CD14-positive monocyte (primary cell): ENCODE data around the gene PIP. TPM values are rescaled to one million over a fixed set of nuclear protein-coding genes. Genes with fewer than 3 reads are reported as not detected.

ENCODE experiments used
- DNase-seq, 3 donors: peaks; one replicate each; pipeline ENCODE4 v3.0.0-alpha.2; 2011 to 2022
- H2AFZ ChIP-seq: 2 replicates; pipeline ENCODE4 v1.6.0; 2012; ENCODE audit warnings: mild to moderate bottlenecking, low read depth, low read length, inconsistent platforms; ENCODE audit not compliant: insufficient read depth, poor library complexity, severe bottlenecking
- H3K27ac ChIP-seq, 2 donors: 1 replicate in 1 of 2; 2 replicates in 1 of 2; pipeline ENCODE4 v1.5.1; 2012 to 2013; ENCODE audit warnings: low read length in 2 of 2, control low read depth in 1 of 2, inconsistent platforms in 1 of 2, low read depth in 1 of 2, mild to moderate bottlenecking in 1 of 2
- H3K27me3 ChIP-seq, 2 donors: one replicate each; pipeline versions ENCODE4 v1.6.0 to v1.6.1; 2011 to 2013; ENCODE audit warnings: low read length in 2 of 2; ENCODE audit not compliant: control insufficient read depth in 2 of 2, insufficient read depth in 2 of 2
- H3K36me3 ChIP-seq, 2 donors: replicated peaks in 1 of 2; 1 replicate in 1 of 2; 2 replicates in 1 of 2; pipeline versions ENCODE4 v1.5.1 to v1.6.1; 2012 to 2013; ENCODE audit warnings: low read length in 2 of 2, control low read depth in 1 of 2, inconsistent platforms in 1 of 2, mild to moderate bottlenecking in 1 of 2; ENCODE audit not compliant: insufficient read depth in 2 of 2, control insufficient read depth in 1 of 2
- H3K4me1 ChIP-seq, 2 donors: 1 replicate in 1 of 2; 2 replicates in 1 of 2; pipeline versions ENCODE4 v1.5.1 to v1.6.1; 2012 to 2013; ENCODE audit warnings: low read length in 2 of 2, control low read depth in 1 of 2, inconsistent platforms in 1 of 2, mild to moderate bottlenecking in 1 of 2, moderate library complexity in 1 of 2; ENCODE audit not compliant: insufficient read depth in 2 of 2, control insufficient read depth in 1 of 2
- H3K4me2 ChIP-seq: replicated peaks from 2 replicates; pipeline ENCODE3; 2012; ENCODE audit warnings: low read length, moderate library complexity, mild to moderate bottlenecking; ENCODE audit not compliant: poor library complexity, severe bottlenecking; ENCODE audit errors: extremely low read depth
- H3K4me3 ChIP-seq, 3 experiments: fragments of 200-600 bp in 1 of 3; sonication (generic) in 1 of 3; replicated peaks in 1 of 3; 1 replicate in 2 of 3; 2 replicates in 1 of 3; pipeline ENCODE4 v1.5.1; 2011 to 2013; ENCODE audit warnings: low read length in 3 of 3, mild to moderate bottlenecking in 3 of 3, control low read depth in 2 of 3, low read depth in 2 of 3, inconsistent platforms in 1 of 3, moderate library complexity in 1 of 3
- H3K79me2 ChIP-seq: 2 replicates; pipeline ENCODE4 v1.6.0; 2012; ENCODE audit warnings: mild to moderate bottlenecking, control low read depth, inconsistent platforms, low read length, moderate library complexity; ENCODE audit not compliant: insufficient read depth
- H3K9ac ChIP-seq: 2 replicates; pipeline ENCODE4 v1.6.0; 2017; ENCODE audit warnings: low read length, mild to moderate bottlenecking; ENCODE audit not compliant: insufficient read depth, poor library complexity, severe bottlenecking
- H3K9me3 ChIP-seq, 2 donors: replicated peaks in 1 of 2; 1 replicate in 1 of 2; 2 replicates in 1 of 2; pipeline versions ENCODE4 v1.5.1 to v1.6.1; 2012 to 2013; ENCODE audit warnings: low read length in 2 of 2, control low read depth in 1 of 2; ENCODE audit not compliant: control insufficient read depth in 1 of 2, insufficient read depth in 1 of 2
- H4K20me1 ChIP-seq: 2 replicates; pipeline ENCODE4 v1.6.0; 2012; ENCODE audit warnings: mild to moderate bottlenecking, low read length, control low read depth, moderate library complexity; ENCODE audit not compliant: insufficient read depth
- H3K27ac Mint-ChIP-seq, 7 donors: one replicate each; pipeline ENCODE4 v1.8.0; 2020; ENCODE audit warnings: mild to moderate bottlenecking in 7 of 7, mixed read lengths in 7 of 7, moderate library complexity in 6 of 7, inconsistent platforms in 2 of 7
- H3K27me3 Mint-ChIP-seq, 3 donors: one replicate each; pipeline ENCODE4 v1.8.0; 2021 to 2022; ENCODE audit warnings: low read depth in 3 of 3, mild to moderate bottlenecking in 3 of 3, mixed read lengths in 3 of 3, moderate library complexity in 3 of 3, inconsistent platforms in 1 of 3
- H3K36me3 Mint-ChIP-seq, 2 donors: one replicate each; pipeline ENCODE4 v1.8.0; 2020; ENCODE audit warnings: mixed read lengths in 2 of 2, inconsistent platforms in 1 of 2, mild to moderate bottlenecking in 1 of 2
- H3K4me1 Mint-ChIP-seq: one replicate; pipeline ENCODE4 v1.8.0; 2020; ENCODE audit warnings: mild to moderate bottlenecking, mixed read lengths
- H3K4me3 Mint-ChIP-seq, 2 donors: one replicate each; pipeline ENCODE4 v1.8.0; 2020; ENCODE audit warnings: mild to moderate bottlenecking in 2 of 2, mixed read lengths in 2 of 2, moderate library complexity in 1 of 2
- H3K9me3 Mint-ChIP-seq, 7 donors: one replicate each; pipeline ENCODE4 v1.8.0; 2020 to 2022; ENCODE audit warnings: mixed read lengths in 7 of 7, mild to moderate bottlenecking in 6 of 7, moderate library complexity in 6 of 7, inconsistent platforms in 2 of 7
- WGBS: methylation state at CpG from one replicate; pipeline ENCODE4 v1.1.5; 2013; ENCODE audit warnings: missing lambda C conversion rate; ENCODE audit not compliant: insufficient coverage; 5-methylcytosine and 5-hydroxymethylcytosine counted together
- intact Hi-C, 2 donors: fragments of 100-400 bp; cut with micrococcal nuclease; formaldehyde crosslinking; loops; one replicate each; pipeline versions ENCODE4 v1.15.0 to v1.15.1; 2023
- polyA plus RNA-seq, 3 donors: library from polyadenylated mRNA; depleted of rRNA in 1 of 3; unstranded in 2 of 3; stranded (reverse) in 1 of 3; fragments of 300-500 nt in 2 of 3; fragments of >200 nt in 1 of 3; fragmentation: Illumina TruSeq in 2 of 3; gene quantifications; 1 replicate in 2 of 3; 2 replicates in 1 of 3; pipeline ENCODE4 v1.2.3, GENCODE V29; 2012 to 2021
- TF ChIP-seq, protein P1 (sequence below): fragments of 200-600 bp; IDR thresholded peaks from one replicate; pipeline ENCODE4 v1.8.0; 2022; ENCODE audit warnings: antibody characterized with exemption, mild to moderate bottlenecking

The PIP gene
- polyA plus RNA-seq, 3 donors = not detected

DNA sequence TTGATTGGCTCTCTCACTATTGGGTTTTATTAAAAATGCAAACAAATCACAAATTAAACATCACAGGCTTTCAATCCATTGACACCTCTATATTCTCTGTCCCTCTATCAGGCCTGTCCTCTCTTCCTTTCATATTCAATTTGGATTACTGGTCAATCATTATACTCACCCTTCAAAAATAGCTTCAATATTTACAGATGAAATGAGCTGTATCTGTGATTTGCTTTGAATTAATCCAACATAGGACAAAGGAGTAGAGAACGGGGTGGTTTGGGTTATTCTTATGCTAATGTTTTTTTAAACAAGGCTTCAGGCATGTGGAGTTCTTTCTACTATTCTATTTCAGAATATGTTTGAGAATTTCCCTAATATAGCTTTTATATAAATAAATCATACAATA, 53.7 kb downstream of the PIP start:
- no peaks in the 10 kb centered on the region for H3K9me3 ChIP-seq
- no CpG with 5 or more reads among the region's 1 CpG for WGBS
- Mint-ChIP-seq H3K4me1 (no peaks in the 10 kb centered on the region), H3K4me3 (no peak overlapping the region), H3K9me3 (peaks cover 0 to 5% (median 2%) of the 10 kb centered on the region in 7 donors), H3K27ac (no peak overlapping the region), H3K36me3 (no peaks in the 10 kb centered on the region), H3K27me3 (peaks cover 0 to 2% (median 0%) of the 10 kb centered on the region in 3 donors)
- no peak overlapping the region for H3K9ac ChIP-seq
- no peak for DNase-seq
- no peaks in the 10 kb centered on the region for H3K79me2 ChIP-seq
- no peak overlapping the region for H3K27ac ChIP-seq
- no peaks in the 10 kb centered on the region for H3K36me3 ChIP-seq
- H3K4me3 ChIP-seq = no peak overlapping the region
- TF ChIP-seq, protein P1, sequence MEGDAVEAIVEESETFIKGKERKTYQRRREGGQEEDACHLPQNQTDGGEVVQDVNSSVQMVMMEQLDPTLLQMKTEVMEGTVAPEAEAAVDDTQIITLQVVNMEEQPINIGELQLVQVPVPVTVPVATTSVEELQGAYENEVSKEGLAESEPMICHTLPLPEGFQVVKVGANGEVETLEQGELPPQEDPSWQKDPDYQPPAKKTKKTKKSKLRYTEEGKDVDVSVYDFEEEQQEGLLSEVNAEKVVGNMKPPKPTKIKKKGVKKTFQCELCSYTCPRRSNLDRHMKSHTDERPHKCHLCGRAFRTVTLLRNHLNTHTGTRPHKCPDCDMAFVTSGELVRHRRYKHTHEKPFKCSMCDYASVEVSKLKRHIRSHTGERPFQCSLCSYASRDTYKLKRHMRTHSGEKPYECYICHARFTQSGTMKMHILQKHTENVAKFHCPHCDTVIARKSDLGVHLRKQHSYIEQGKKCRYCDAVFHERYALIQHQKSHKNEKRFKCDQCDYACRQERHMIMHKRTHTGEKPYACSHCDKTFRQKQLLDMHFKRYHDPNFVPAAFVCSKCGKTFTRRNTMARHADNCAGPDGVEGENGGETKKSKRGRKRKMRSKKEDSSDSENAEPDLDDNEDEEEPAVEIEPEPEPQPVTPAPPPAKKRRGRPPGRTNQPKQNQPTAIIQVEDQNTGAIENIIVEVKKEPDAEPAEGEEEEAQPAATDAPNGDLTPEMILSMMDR = no peak
- no peak overlapping the region for H3K4me2 ChIP-seq
- intact Hi-C loops = no loop called here
- H2AFZ ChIP-seq = no peak overlapping the region
- H4K20me1 ChIP-seq = no peaks in the 10 kb centered on the region
- H3K27me3 ChIP-seq = no peaks in the 10 kb centered on the region
- no peaks in the 10 kb centered on the region for H3K4me1 ChIP-seq

DNA sequence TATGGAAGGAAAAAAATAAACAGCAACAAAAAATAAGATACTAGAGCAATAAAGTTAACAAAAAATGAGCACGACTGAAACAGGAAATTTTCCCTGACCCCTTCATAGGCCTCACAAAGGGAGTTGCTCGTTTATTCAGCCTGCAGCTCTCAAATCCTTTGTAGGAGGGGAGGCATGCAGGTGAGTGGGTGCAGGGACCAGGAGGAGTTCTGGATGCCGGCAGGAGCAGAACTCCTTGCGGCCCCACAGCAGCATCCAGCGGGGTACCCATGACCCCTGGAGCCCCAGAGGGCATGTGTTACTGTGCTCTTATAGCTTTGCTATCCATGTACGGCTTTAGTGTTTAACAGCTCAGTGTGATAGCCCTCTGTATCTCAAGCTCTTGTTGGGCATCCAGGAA, 57.1 kb downstream of the PIP start:
- TF ChIP-seq, protein P1 = no peak
- H3K4me3 ChIP-seq = no peak overlapping the region
- H3K4me1 ChIP-seq = no peaks in the 10 kb centered on the region
- intact Hi-C loops = no loop called here
- no peak overlapping the region for H3K27ac ChIP-seq
- H3K27ac Mint-ChIP-seq = no peak overlapping the region
- H3K36me3 ChIP-seq = no peaks in the 10 kb centered on the region
- H3K4me1 Mint-ChIP-seq = no peaks in the 10 kb centered on the region
- no peaks in the 10 kb centered on the region for H3K9me3 ChIP-seq
- peaks cover 0 to 2% (median 0%) of the 10 kb centered on the region in 3 donors for H3K27me3 Mint-ChIP-seq
- H3K4me3 Mint-ChIP-seq = no peak overlapping the region
- no peaks in the 10 kb centered on the region for H3K27me3 ChIP-seq
- H3K79me2 ChIP-seq = no peaks in the 10 kb centered on the region
- DNase-seq = no peak
- H4K20me1 ChIP-seq = no peaks in the 10 kb centered on the region
- H3K9me3 Mint-ChIP-seq = peaks cover 0 to 3% (median 0%) of the 10 kb centered on the region in 7 donors
- no peak overlapping the region for H2AFZ ChIP-seq
- no peak overlapping the region for H3K4me2 ChIP-seq
- H3K36me3 Mint-ChIP-seq = no peaks in the 10 kb centered on the region
- no peak overlapping the region for H3K9ac ChIP-seq
- 100% methylated on average over 4 of the region's 6 CpGs for whole genome bisulfite sequencing

Other genes with a start within 250 kb of the PIP start
- under 1 TPM in 1 of 3 donors, not detected in 2; 0.44 TPM for gene TRPV6, start 246.3 kb upstream of the PIP start, polyA plus RNA-seq
- gene TRPV5, start 198.3 kb upstream of the PIP start, polyA plus RNA-seq = not detected
- gene LLCFC1, start 192.6 kb upstream of the PIP start, polyA plus RNA-seq = under 1 TPM in 1 of 3 donors, not detected in 2; 0.84 TPM
- gene KEL, start 169.7 kb upstream of the PIP start, polyA plus RNA-seq = 1 to 10 TPM in 1 of 3 donors, not detected in 2; 2.5 TPM
- not detected for gene OR9A2, start 104.9 kb upstream of the PIP start, polyA plus RNA-seq
- not detected for gene OR6V1, start 79.7 kb upstream of the PIP start, polyA plus RNA-seq
- not detected for gene TAS2R39, start 51.3 kb downstream of the PIP start, polyA plus RNA-seq
- gene TAS2R40, start 90.0 kb downstream of the PIP start, polyA plus RNA-seq = under 1 TPM in 1 of 3 donors, not detected in 2; 0.54 TPM
- gene GSTK1, start 131.4 kb downstream of the PIP start, polyA plus RNA-seq = 100 to 1,000 TPM; 413 to 547 (median 427) TPM
- gene TMEM139, start 152.9 kb downstream of the PIP start, polyA plus RNA-seq = under 1 TPM in 1 of 3 donors, not detected in 2; 0.55 TPM
- gene CASP2, start 156.3 kb downstream of the PIP start, polyA plus RNA-seq = 10 to 100 TPM in 2 of 3 donors, 1 to 10 TPM in 1; 7.9 to 30.2 (median 12.2) TPM
- gene CLCN1, start 184.0 kb downstream of the PIP start, polyA plus RNA-seq = under 1 TPM; 0.04 to 0.76 (median 0.11) TPM
- gene FAM131B, start 230.6 kb downstream of the PIP start, polyA plus RNA-seq = under 1 TPM in 2 of 3 donors, not detected in 1; 0.69 to 0.72 TPM
- 100 to 1,000 TPM; 198 to 417 (median 331) TPM for gene ZYX, start 249.3 kb downstream of the PIP start, polyA plus RNA-seq